ENCODE measurements around the gene LARP4B. TPM values are rescaled to one million over a fixed set of nuclear protein-coding genes. Genes with fewer than 3 reads are reported as not detected.

Gene LARP4B
- total and polyA plus RNA-seq, 2 donors (not counting 3 experiments of a cell fraction or from before 2014, with no cell fraction given), result 27.4 to 101 TPM

GRCh38 chr10:971150-971542, 39.6 kb upstream of the LARP4B start:
- H3K9me1 ChIP-seq (replicated peaks; ENCODE audit: control insufficient read depth, extremely low read depth, insufficient read depth, low read length), result no peaks in the 10 kb centered on the region
- H3K4me3 ChIP-seq (replicated peaks in 1 of 3; ENCODE audit: insufficient read depth in 1 of 3, low read depth in 1 of 3, low read length in 3 of 3), result no peak overlapping the region
- no peak overlapping the region for H3K27ac ChIP-seq (ENCODE audit: insufficient read depth, low read depth, low read length)
- ChIA-PET POLR2A (no interaction called here), CTCF (interaction anchor here (1.3 to 1.4 kb wide), 3 partner anchors 9 to 17 kb away, joined by 3 to 5 read pairs (median 3); partner anchors contain the start of gene GTPBP4)
- H3K36me3 ChIP-seq (ENCODE audit: control insufficient read depth in 2 of 2, extremely low read depth in 1 of 2, insufficient read depth in 2 of 2, low read length in 2 of 2), result no peaks in the 10 kb centered on the region
- FAIRE-seq, result no peak
- peaks cover 16 to 21% of the 10 kb centered on the region in 2 experiments for H3K27me3 ChIP-seq (ENCODE audit: control insufficient read depth in 2 of 2, insufficient read depth in 2 of 2, low read length in 2 of 2)
- no peaks in the 10 kb centered on the region for H3K79me2 ChIP-seq (ENCODE audit: control insufficient read depth, insufficient read depth, low read length)
- no peak overlapping the region for H2AFZ ChIP-seq (ENCODE audit: low read depth, low read length)
- TF ChIP-seq POLR2AphosphoS5 (IDR thresholded peaks at IDR 0.05; ENCODE audit: insufficient read depth, low read depth, low read length) (no peak), CTCF (IDR thresholded peaks at IDR 0.05; ENCODE audit: extremely low read depth in 1 of 2, insufficient read depth in 1 of 2, low read depth in 1 of 2, low read length in 2 of 2) (no peak), MAX (IDR thresholded peaks at IDR 0.05; ENCODE audit: insufficient read depth, insufficient read length) (no peak), EZH2 (IDR thresholded peaks at IDR 0.05; ENCODE audit: borderline replicate concordance, low read depth, low read length, severe bottlenecking) (no peak), POLR2A (IDR thresholded peaks at IDR 0.05; ENCODE audit: low read depth, low read length) (no peak), JUN (IDR thresholded peaks at IDR 0.05; ENCODE audit: borderline replicate concordance, insufficient read depth, insufficient read length, low read depth) (no peak), FOS (IDR thresholded peaks at IDR 0.05; ENCODE audit: borderline replicate concordance, insufficient read depth, low read length) (no peak), MYC (IDR thresholded peaks at IDR 0.05; ENCODE audit: low read depth, low read length) (no peak), GATA2 (IDR thresholded peaks at IDR 0.05; ENCODE audit: insufficient read depth, insufficient read length, low read depth, low read length) (no peak)
- H3K9me3 ChIP-seq (replicated peaks; ENCODE audit: control insufficient read depth, insufficient read depth, low read length), result no peaks in the 10 kb centered on the region
- dilution Hi-C loops (cut with MboI; ENCODE audit: extremely low pct_ligation_motif_present, low sequenced_read_pairs), result no loop called here
- no peak for DNase-seq (ENCODE audit: low read depth, low spot score)
- no peak overlapping the region for H3K9ac ChIP-seq (replicated peaks; ENCODE audit: extremely low read depth, insufficient read depth, low read length)
- no peaks in the 10 kb centered on the region for H3K4me1 ChIP-seq (ENCODE audit: control insufficient read depth, extremely low read depth, insufficient read depth, low read length)
- H3K4me2 ChIP-seq (ENCODE audit: insufficient read depth, low read length), result no peak overlapping the region
- H4K20me1 ChIP-seq (replicated peaks; ENCODE audit: control insufficient read depth, extremely low read depth, insufficient read depth, low read length), result no peaks in the 10 kb centered on the region
- BruUV-seq (replicated peaks), result no TSS peak
- intact Hi-C loops (cut with micrococcal nuclease), result no loop called here

Measured in endothelial cell of umbilical vein (primary cell).